T47D (cell line): ENCODE measurements around the gene THTPA.
"Not testable (repeated sequence)": the region's sequence is repeated elsewhere in the genome, so short reads cannot be mapped to it uniquely, and the experiment has no call there.

Experiments
- DNase-seq, 2 experiments: peaks; one replicate each; pipeline versions ENCODE4 v3.0.0 to v3.0.0-alpha.2; 2011 to 2012; ENCODE audit warnings: low read depth in 1 of 2, low spot score in 1 of 2
- JUND ChIP-seq: IDR thresholded peaks from 2 replicates; pipeline ENCODE4 v1.6.1; 2012; ENCODE audit warnings: low read depth
- in situ Hi-C: cut with HindIII; loops from 2 replicates; pipeline ENCODE4 v1.10.0; 2016; ENCODE audit warnings: low sequenced_read_pairs, low pct_unique_long_range_greater_than_20kb

The THTPA gene

DNA sequence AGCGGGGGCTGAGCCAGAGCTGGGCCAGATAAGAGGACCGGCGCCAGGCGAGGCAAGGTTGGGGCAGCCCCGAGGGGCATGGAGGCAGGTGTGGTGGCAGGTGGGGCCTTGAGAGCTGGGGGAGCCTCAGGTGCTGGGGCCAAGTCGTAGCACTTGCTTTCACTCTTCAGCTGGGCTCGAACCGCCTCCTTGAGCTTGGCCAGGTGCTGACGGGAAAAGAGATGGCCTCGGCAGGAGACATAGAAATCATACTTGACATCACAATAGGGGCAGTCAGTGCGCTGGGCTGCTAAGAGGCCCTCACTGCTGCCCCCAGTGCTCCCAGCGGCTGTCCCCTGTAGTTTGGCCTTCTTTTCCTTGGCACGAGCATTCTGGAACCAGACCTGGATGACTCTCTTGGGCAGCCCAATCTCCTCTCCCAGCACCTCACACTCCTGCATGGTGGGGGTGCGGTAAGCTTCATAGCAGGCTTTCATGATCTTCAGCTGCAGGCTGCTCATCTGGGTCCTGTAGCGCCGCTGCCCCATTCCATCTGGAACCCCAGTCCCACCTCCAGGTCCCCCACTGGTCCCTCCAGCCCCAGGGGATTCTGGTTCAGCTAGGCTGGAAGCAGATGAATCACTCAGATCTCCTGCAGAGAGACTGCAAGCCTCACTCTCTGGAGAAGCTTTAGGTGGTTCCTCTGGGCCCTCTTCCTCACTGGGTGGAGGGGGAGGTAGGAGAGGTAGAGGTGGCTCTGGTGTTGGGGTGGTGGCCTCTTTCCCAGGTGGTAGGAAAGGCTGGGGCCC lies 32.6 kb upstream of the THTPA start:
- DNase-seq = no peak
- no peak for TF ChIP-seq JUND

DNA sequence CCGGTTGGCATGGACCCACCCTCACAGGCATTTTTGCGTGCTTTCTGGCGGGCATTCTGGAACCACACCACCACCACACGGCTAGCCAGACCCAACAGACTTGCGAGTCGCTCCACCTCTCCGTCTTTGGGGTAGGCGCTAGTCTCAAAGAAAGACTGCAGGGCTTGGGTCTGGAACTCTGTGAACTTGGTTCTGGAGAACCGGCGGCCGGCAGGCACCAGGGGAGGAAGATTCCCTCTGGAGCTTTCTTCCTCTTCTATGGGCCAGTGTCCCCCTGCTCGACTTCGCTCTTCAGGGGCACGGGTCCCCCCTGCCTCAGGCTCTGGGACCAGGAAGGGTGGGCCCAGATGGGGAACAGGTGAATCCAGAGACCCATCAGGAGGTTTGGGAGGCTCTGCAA lies 31.1 kb upstream of the THTPA start:
- no peak for DNase-seq
- in situ Hi-C loops = no loop called here
- no peak for TF ChIP-seq JUND

More for the DNA sequence above, 32.6 kb upstream of the THTPA start:
- in situ Hi-C loops = no loop called here

DNA sequence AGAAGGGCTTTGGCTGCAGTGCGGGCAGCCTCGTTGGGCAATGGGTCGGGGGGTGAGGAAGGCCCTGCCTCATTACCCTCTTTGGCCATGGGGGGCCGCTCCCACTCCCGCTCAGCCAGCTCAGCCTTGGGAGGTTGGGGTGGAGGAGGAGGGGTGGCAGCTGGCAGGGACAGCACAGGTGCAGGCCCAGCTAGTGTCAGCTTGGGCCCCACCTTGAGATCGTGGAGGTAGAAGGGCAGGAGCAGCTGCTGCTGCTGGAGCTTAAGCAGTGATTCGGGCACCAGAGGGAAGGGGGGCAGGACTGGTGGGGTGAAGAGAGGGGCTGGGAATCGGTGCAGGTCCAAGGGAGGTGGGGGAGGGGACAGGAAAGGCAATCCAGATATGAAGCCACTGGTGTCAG lies 30.5 kb upstream of the THTPA start:
- DNase-seq = no peak
- in situ Hi-C loops = no loop called here
- TF ChIP-seq JUND = no peak

GRCh38 chr14:23528555-23528954 lies 27.5 kb upstream of the THTPA start:
- peak in 1 of 2 experiments; percentile 10 for DNase-seq
- TF ChIP-seq JUND = no peak
- in situ Hi-C loops = no loop called here

DNA sequence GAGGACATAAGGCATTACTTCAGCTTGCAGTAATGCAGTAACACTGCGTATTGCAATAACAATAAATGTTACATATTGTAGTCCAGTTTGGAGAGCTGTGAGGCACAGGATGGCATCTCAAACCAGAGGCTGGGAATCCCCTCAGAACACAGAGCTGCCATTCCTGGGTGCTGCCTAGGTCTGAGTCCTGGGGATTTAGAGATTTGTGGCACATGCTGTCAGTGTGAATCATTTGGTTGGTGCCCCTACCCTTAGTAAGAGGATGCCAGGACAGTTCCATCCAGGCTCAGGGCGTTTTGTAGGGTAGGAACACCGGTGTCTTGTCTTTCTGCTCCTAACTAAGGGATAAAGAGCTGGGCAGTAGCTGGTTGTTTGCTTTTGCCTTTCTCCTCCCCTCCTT lies 27.1 kb upstream of the THTPA start:
- no peak for TF ChIP-seq JUND
- in situ Hi-C loops = no loop called here
- DNase-seq = no peak

GRCh38 chr14:23530375-23531055 lies 25.6 kb upstream of the THTPA start:
- DNase-seq = no peak

GRCh38 chr14:23531391-23531790 lies 24.7 kb upstream of the THTPA start:
- in situ Hi-C loops = no loop called here
- no peak for DNase-seq
- TF ChIP-seq JUND = no peak

More at GRCh38 chr14:23530375-23531055, 25.6 kb upstream of the THTPA start:
- in situ Hi-C loops = no loop called here
- TF ChIP-seq JUND = no peak

DNA sequence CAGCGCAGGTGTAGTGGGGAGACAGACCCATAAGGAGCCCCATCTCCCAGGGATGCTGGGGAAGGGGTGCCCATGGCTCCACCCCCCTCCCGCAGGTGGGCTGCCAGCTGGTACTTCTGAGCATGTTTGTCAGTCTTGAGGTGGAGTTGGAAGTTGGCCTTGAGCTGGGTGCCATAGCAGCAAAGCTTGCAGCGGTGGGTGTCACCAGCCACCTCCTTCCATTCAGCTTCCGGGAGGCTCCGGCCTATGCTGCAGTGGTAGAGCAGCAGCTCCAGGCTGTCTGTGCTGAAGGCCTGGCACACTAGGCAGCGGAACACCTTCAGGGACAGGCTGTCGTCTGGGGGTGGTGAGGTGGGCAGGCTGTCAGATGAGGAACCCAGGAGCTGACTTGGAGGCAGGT lies 23.4 kb upstream of the THTPA start:
- no peak for TF ChIP-seq JUND
- DNase-seq = no peak
- in situ Hi-C loops = no loop called here

GRCh38 chr14:23533652-23534435 lies 22.2 kb upstream of the THTPA start:
- DNase-seq = no peak
- in situ Hi-C loops = no loop called here
- no peak for TF ChIP-seq JUND

DNA sequence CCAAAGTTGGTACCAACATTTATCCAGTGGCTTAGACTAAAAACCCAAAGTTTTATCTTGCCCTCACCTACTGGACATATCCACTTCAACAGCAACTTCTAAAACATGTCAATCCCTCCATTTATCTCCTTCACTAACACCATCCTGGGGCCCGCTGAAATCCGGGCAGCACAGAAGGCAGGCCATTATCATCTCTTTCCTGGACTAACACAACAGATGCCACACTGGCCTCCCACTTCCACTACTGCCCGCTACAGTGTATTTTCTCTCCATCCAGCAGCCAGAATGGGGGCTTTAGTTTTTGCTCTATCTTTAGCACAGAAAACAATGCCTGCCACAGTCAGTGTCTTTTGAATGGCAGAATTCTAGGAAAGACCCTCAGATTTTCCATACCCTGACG lies 20.1 kb upstream of the THTPA start:
- TF ChIP-seq JUND = no peak
- in situ Hi-C loops = no loop called here
- no peak for DNase-seq

DNA sequence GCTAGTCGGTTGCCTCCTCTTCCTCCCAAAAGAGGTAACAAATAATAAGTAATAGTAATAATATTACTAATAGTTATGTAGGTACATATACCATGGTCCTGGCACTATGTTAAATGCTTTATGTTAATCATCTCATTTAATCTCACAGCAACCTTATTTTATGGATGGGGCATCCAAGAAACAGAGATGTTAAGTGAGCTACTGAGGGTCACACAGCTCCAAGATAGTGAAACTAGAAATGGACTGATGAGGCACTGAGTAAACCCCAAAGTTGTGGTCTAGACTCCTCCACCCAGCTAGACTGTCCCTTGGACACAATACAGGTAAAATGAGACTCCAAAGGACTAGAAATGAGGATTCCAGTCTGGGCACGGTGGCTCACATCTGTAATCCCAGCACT lies 19.6 kb upstream of the THTPA start:
- in situ Hi-C loops = no loop called here
- no peak for DNase-seq
- no peak for TF ChIP-seq JUND

GRCh38 chr14:23536906-23537305 lies 19.2 kb upstream of the THTPA start:
- DNase-seq, in situ Hi-C loops: not testable (repeated sequence)
